Measurements from ENCODE around the gene NXT1.

Gene NXT1

GRCh38 chr20:23393996-23394775, 43.6 kb downstream of the NXT1 start:
- no peak for DNase-seq

GRCh38 chr20:23396950-23397627, 46.5 kb downstream of the NXT1 start:
- DNase-seq, result no peak

- DNase-seq, result no peak
These were observed 47.4 kb downstream of the NXT1 start for GRCh38 chr20:23397961-23398360.

- no peak for DNase-seq
These were observed 49.1 kb downstream of the NXT1 start for GRCh38 chr20:23399568-23400241.

GRCh38 chr20:23401051-23401450, 50.5 kb downstream of the NXT1 start:
- no peak for DNase-seq

GRCh38 chr20:23403751-23404150, 53.2 kb downstream of the NXT1 start:
- no peak for DNase-seq

GRCh38 chr20:23404196-23404595, 53.6 kb downstream of the NXT1 start:
- DNase-seq, result no peak

All from activated CD8-positive, alpha-beta memory T cell treated with anti-CD3 and anti-CD28 coated beads, Interleukin-2, amount 50 U/mL, for 4 hours (primary cell).